Memory B cell (primary cell): ENCODE results near the gene PPP1R9A.
"Not testable (repeated sequence)": the region's sequence is repeated elsewhere in the genome, so short reads cannot be mapped to it uniquely, and the experiment has no call there.

Source experiments
- ATAC-seq: fragments of 150-1000 bp; cut with Tn5 transposase; 2 replicates; pipeline ENCODE4 v1.10.0; 2021; ENCODE audit warnings: low read depth, mild to moderate bottlenecking, moderate library complexity
- DNase-seq, 2 donors: peaks; one replicate each; pipeline ENCODE4 v3.0.0; 2022; ENCODE audit warnings: low spot score in 2 of 2
- H3K27ac Mint-ChIP-seq: one replicate; pipeline ENCODE4 v1.8.0; 2022; ENCODE audit warnings: mild to moderate bottlenecking, moderate library complexity, mixed read lengths
- H3K27me3 Mint-ChIP-seq: one replicate; pipeline ENCODE4 v1.8.0; 2022; ENCODE audit warnings: mixed read lengths
- H3K36me3 Mint-ChIP-seq: one replicate; pipeline ENCODE4 v1.8.0; 2022; ENCODE audit warnings: mild to moderate bottlenecking, mixed read lengths
- H3K4me1 Mint-ChIP-seq: one replicate; pipeline ENCODE4 v1.8.0; 2022; ENCODE audit warnings: mixed read lengths
- H3K4me3 Mint-ChIP-seq: one replicate; pipeline ENCODE4 v1.8.0; 2022; ENCODE audit warnings: mild to moderate bottlenecking, moderate library complexity, mixed read lengths
- H3K9me3 Mint-ChIP-seq: one replicate; pipeline ENCODE4 v1.8.0; 2022; ENCODE audit warnings: mixed read lengths

Gene PPP1R9A

DNA sequence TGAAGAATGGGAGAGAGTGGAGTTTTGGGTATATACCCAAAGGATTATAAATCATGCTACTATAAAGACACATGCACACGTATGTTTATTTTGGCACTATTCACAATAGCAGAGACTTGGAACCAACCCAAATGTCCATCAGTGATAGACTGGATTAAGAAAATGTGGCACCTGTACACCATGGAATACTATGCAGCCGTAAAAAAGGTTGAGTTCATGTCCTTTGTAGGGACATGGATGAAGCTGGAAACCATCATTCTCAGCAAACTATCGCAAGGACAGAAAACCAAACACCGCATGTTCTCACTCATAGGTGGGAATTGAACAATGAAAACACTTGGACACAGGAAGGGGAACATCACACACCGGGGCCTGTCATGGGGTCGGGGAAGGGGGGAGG, 101.4 kb downstream of the PPP1R9A start:
- not testable (repeated sequence) for DNase-seq, H3K4me1 Mint-ChIP-seq, H3K27ac Mint-ChIP-seq, H3K27me3 Mint-ChIP-seq, H3K4me3 Mint-ChIP-seq, H3K9me3 Mint-ChIP-seq, ATAC-seq, H3K36me3 Mint-ChIP-seq

DNA sequence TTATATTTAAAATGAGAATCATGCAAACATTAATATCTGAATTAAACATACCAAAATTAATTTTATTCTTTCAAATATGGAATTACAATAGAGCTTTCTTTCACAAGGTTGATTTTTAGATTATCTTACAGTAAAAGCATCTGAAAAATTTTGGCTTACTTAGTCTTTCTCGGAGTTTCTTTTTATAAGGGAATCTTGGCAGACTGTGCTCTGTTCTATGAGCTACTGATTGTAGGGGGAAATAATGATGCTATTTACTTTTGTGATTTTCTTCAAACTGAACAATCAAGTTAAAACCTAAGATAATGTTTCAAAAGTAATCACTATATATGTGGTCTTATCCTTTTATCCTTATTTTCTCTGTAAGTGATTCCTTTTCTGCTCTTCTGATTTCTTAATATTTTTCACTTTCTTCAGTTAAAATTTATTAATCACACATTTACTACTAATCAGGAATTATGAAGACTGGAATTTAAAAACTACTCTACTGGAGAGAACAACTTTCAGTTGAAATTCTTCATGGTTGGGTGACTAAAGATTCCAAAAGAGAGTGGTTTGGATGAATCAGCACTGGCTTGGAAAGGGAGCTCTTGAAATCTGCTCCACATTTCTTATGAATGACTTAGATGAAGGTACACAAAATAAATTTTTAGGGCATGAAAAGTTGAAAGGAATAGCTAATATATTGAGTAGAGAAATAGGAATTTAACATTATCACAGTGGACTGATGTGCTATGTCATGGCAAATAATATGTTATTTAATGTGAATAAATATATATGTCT, 103.9 kb downstream of the PPP1R9A start:
- ATAC-seq (no peak), DNase-seq (no peak)
- Mint-ChIP-seq H3K4me3 (no peak overlapping the region), H3K9me3 (no peaks in the 10 kb centered on the region), H3K36me3 (no peaks in the 10 kb centered on the region), H3K27ac (no peak overlapping the region), H3K4me1 (no peaks in the 10 kb centered on the region), H3K27me3 (no peaks in the 10 kb centered on the region)

DNA sequence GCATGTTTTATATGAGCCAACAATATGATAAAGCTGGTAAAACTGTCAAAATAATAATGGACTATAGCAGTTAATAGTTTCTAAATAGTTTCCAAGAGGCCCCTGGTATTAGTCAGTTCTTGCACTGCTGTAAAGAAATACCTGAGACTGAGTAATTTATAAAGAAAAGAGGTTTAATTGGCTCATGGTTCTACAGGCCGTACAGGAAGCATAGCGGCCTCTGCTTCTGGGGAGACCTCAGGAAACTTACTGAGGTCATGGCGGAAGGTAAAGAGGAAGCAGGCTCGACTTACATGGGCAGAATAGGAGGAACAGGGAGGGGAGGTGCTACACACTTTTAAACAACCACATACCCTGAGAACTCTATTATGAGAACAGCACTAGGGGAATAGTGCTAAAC, 104.6 kb downstream of the PPP1R9A start:
- Mint-ChIP-seq H3K4me1 (no peaks in the 10 kb centered on the region), H3K36me3 (no peaks in the 10 kb centered on the region), H3K4me3 (no peak overlapping the region), H3K9me3 (no peaks in the 10 kb centered on the region), H3K27me3 (no peaks in the 10 kb centered on the region), H3K27ac (no peak overlapping the region)
- DNase-seq, result no peak
- ATAC-seq, result peak; percentile 50

- Mint-ChIP-seq H3K36me3 (no peaks in the 10 kb centered on the region), H3K4me3 (no peak overlapping the region), H3K9me3 (no peaks in the 10 kb centered on the region), H3K4me1 (no peaks in the 10 kb centered on the region), H3K27ac (no peak overlapping the region), H3K27me3 (no peaks in the 10 kb centered on the region)
- ATAC-seq (no peak), DNase-seq (no peak)
These were observed 110.6 kb downstream of the PPP1R9A start for GRCh38 chr7:95018021-95018420.

GRCh38 chr7:95026018-95026417, 118.6 kb downstream of the PPP1R9A start:
- ATAC-seq, result no peak
- H3K4me3 Mint-ChIP-seq, result no peak overlapping the region
- H3K4me1 Mint-ChIP-seq, result no peaks in the 10 kb centered on the region
- no peak overlapping the region for H3K27ac Mint-ChIP-seq
- no peak for DNase-seq
- no peaks in the 10 kb centered on the region for H3K36me3 Mint-ChIP-seq
- H3K9me3 Mint-ChIP-seq, result peaks cover 6% of the 10 kb centered on the region
- no peaks in the 10 kb centered on the region for H3K27me3 Mint-ChIP-seq

DNA sequence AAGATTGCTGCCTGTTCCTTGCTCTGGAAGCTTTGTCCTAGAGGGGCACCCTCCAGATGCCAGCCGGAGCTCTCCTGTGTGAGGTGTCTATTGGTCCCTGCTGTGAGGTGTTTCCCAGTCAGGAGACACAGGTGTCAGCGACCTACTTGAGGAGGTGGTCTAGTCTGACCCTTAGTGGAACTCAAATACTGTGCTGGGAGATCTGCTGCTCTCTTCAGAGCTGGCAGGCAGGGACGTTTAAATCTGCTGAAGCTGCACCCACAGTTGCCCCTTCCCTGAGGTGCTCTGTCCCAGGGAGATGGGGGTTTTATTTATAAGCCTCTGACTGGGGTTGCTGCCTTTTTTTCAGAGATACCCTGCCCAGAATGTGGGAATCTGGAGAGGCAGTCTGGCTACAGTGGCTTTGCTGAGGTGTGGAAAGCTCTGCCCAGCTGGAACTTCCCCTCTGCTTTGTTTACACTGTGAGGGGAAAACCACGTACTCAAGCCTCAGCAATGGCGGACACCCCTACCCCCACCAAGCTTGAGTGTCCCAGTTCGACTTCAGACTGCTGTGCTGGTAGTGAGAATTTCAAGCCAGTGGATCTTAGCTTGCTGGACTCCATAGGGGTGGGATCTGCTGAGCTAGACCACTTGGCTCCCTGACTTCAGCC, 119.2 kb downstream of the PPP1R9A start:
- Mint-ChIP-seq H3K27ac (no peak overlapping the region), H3K27me3 (no peaks in the 10 kb centered on the region), H3K4me1 (no peaks in the 10 kb centered on the region), H3K9me3 (peaks cover 6% of the 10 kb centered on the region), H3K36me3 (no peaks in the 10 kb centered on the region), H3K4me3 (no peak overlapping the region)
- ATAC-seq, result no peak
- no peak for DNase-seq

DNA sequence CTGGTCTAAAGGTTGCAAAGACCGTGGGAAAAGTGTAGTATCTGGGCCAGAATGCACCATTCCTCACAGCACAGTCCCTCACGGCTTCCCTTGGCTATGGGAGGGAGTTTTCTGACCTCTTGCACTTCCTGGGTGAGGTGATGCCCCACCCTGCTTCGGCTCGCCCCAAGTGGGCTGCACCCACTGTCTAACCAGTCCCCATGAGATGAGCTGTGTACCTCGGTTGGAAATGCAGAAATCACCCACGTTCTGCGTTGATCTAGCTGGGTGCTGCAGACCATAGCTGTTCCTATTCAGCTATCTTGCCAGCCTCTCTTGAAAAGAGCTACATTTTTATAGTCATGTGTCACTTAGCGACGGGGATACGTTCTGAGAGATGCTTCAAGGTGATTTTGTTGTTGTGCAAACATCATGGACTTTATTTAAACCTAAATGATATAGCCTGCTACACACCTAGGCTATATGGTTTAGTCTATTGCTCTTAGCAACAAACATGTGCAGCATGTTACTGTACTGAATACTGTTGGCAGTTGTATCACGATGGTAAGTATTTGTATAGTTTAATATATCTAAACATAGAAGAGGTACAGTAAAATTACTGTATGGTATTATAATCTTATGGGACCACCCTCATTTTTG, 120.0 kb downstream of the PPP1R9A start:
- no peaks in the 10 kb centered on the region for H3K27me3 Mint-ChIP-seq
- no peak overlapping the region for H3K27ac Mint-ChIP-seq
- H3K4me3 Mint-ChIP-seq, result no peak overlapping the region
- no peaks in the 10 kb centered on the region for H3K36me3 Mint-ChIP-seq
- peaks cover 6% of the 10 kb centered on the region for H3K9me3 Mint-ChIP-seq
- no peak for ATAC-seq
- DNase-seq, result no peak
- no peaks in the 10 kb centered on the region for H3K4me1 Mint-ChIP-seq

DNA sequence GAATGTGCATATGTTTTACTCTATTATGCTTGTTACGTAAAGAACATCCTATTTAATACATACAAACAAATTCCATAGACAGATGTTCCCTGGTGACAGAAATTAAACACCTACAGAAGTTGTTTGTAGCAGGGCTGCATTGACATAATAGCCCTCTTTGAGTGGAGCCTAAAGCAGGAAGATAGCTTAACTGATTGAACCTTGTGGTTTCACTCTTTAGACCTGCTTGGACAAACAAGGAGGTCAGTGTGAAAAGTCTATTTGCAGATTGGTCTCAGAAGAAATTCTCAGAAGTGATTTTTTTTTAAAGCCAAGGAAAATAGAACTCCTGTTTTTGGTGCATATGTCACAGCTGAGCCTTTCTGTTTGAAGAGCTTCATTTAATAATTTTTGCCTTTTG, 121.3 kb downstream of the PPP1R9A start:
- H3K4me1 Mint-ChIP-seq, result no peaks in the 10 kb centered on the region
- H3K27ac Mint-ChIP-seq, result no peak overlapping the region
- H3K36me3 Mint-ChIP-seq, result no peaks in the 10 kb centered on the region
- no peaks in the 10 kb centered on the region for H3K27me3 Mint-ChIP-seq
- H3K4me3 Mint-ChIP-seq, result no peak overlapping the region
- no peak for ATAC-seq
- no peak for DNase-seq
- peaks cover 5% of the 10 kb centered on the region for H3K9me3 Mint-ChIP-seq

DNA sequence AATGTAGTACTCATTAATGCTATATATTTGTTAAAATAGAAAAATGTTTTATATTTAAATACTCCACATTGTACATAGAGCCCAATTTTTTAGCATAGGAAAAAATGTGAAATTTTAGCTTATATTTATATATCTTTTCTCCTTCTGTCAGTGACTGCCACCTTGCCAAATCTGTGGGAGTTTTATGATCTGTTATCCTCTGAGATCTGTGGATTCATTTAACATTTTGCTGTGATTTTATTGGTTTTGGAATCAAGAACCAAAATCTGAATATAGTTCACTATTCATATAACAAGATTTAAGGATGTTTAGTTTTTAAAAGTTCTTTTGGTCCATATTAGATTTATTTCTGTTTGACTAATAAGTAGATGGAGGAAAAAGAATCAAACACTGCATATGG, 127.9 kb downstream of the PPP1R9A start:
- ATAC-seq, result no peak
- Mint-ChIP-seq H3K4me1 (no peaks in the 10 kb centered on the region), H3K27ac (no peak overlapping the region), H3K36me3 (no peaks in the 10 kb centered on the region), H3K4me3 (no peak overlapping the region), H3K27me3 (peaks cover 3% of the 10 kb centered on the region), H3K9me3 (no peaks in the 10 kb centered on the region)
- DNase-seq, result no peak

- no peaks in the 10 kb centered on the region for H3K9me3 Mint-ChIP-seq
- no peak overlapping the region for H3K27ac Mint-ChIP-seq
- peaks cover 3% of the 10 kb centered on the region for H3K27me3 Mint-ChIP-seq
- H3K36me3 Mint-ChIP-seq, result no peaks in the 10 kb centered on the region
- ATAC-seq (no peak), DNase-seq (no peak)
- no peak overlapping the region for H3K4me3 Mint-ChIP-seq
- no peaks in the 10 kb centered on the region for H3K4me1 Mint-ChIP-seq
These were observed 133.6 kb downstream of the PPP1R9A start for GRCh38 chr7:95041031-95041430.

- no peaks in the 10 kb centered on the region for H3K27me3 Mint-ChIP-seq
- H3K4me3 Mint-ChIP-seq, result no peak overlapping the region
- DNase-seq (no peak), ATAC-seq (no peak)
- H3K4me1 Mint-ChIP-seq, result peaks cover 4% of the 10 kb centered on the region
- no peak overlapping the region for H3K27ac Mint-ChIP-seq
- no peaks in the 10 kb centered on the region for H3K36me3 Mint-ChIP-seq
- no peaks in the 10 kb centered on the region for H3K9me3 Mint-ChIP-seq
These were observed 138.0 kb downstream of the PPP1R9A start for GRCh38 chr7:95045236-95045923.

DNA sequence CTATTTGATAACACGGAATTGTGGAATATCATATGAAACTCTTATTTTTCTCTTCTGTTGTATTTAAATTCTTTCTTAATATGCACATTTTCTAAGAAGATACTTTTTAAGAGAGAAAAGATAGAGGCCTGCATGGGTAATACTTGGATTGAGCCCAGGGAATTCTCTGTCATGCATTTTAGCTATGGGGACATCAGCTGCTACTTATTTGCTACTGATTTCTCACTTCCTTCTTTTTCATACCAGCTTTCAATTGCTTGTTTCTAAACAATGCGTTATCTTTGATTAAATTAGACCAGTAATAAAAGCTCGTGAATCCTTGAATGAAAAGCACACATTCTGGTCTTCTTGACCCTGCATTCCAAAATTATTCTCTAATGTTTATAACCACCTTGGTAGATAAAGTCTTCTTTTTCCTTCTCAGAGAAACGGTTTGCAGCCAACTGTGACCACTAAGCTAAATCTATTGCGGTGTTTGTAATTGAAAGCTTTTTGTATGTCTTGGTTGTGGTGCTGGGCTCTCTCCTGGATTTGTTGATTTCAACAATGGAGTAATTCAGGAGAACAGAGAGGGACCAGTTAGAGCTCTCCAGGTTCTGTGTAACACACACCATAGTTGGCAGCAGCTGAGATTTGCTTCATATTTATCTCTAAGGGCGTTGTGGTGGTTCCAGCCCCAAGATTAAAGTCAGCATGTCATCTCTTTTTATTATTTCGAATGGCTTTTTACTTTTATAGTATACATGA, 139.3 kb downstream of the PPP1R9A start:
- ATAC-seq, result no peak
- no peak overlapping the region for H3K27ac Mint-ChIP-seq
- no peaks in the 10 kb centered on the region for H3K9me3 Mint-ChIP-seq
- H3K36me3 Mint-ChIP-seq, result no peaks in the 10 kb centered on the region
- H3K4me3 Mint-ChIP-seq, result peak overlapping the region; percentile 11
- no peak for DNase-seq
- peaks cover 4% of the 10 kb centered on the region for H3K4me1 Mint-ChIP-seq
- H3K27me3 Mint-ChIP-seq, result no peaks in the 10 kb centered on the region

- no peaks in the 10 kb centered on the region for H3K27me3 Mint-ChIP-seq
- peaks cover 4% of the 10 kb centered on the region for H3K4me1 Mint-ChIP-seq
- DNase-seq (no peak), ATAC-seq (no peak)
- no peak overlapping the region for H3K27ac Mint-ChIP-seq
- H3K36me3 Mint-ChIP-seq, result no peaks in the 10 kb centered on the region
- H3K4me3 Mint-ChIP-seq, result no peak overlapping the region
- H3K9me3 Mint-ChIP-seq, result no peaks in the 10 kb centered on the region
These were observed 139.9 kb downstream of the PPP1R9A start for GRCh38 chr7:95047291-95047690.
